Left ventricle myocardium superior (tissue), 1 donor: ENCODE measurements around the gene CHST15. TPM values are rescaled to one million over a fixed set of nuclear protein-coding genes. Genes with fewer than 3 reads are reported as not detected.

Source experiments
- ATAC-seq: fragments of 200-7000 bp; cut with Tn5 transposase; one replicate; pipeline ENCODE4 v1.9.1; 2020; ENCODE audit warnings: mild to moderate bottlenecking, moderate library complexity
- DNase-seq: peaks from one replicate; pipeline ENCODE4 v3.0.0-alpha.2; 2020
- intact Hi-C: fragments of 100-400 bp; cut with micrococcal nuclease; formaldehyde crosslinking; loops from one replicate; pipeline ENCODE4 v1.11.0; 2022
- total RNA-seq: library from RNA; stranded (reverse); fragmentation: NEBNext Ultra II Directional; extraction: Animal tissue kit (Norgen Biotek cat#: 25700); gene quantifications from one replicate; pipeline ENCODE4 v1.2.1, GENCODE V29; 2021
- donor health status: DM: no; HTN: yes; CAD: no; lungs with severe emphysema.

Gene CHST15
- total RNA-seq, 1 donor from 2014 or later: 4.0 TPM

DNA sequence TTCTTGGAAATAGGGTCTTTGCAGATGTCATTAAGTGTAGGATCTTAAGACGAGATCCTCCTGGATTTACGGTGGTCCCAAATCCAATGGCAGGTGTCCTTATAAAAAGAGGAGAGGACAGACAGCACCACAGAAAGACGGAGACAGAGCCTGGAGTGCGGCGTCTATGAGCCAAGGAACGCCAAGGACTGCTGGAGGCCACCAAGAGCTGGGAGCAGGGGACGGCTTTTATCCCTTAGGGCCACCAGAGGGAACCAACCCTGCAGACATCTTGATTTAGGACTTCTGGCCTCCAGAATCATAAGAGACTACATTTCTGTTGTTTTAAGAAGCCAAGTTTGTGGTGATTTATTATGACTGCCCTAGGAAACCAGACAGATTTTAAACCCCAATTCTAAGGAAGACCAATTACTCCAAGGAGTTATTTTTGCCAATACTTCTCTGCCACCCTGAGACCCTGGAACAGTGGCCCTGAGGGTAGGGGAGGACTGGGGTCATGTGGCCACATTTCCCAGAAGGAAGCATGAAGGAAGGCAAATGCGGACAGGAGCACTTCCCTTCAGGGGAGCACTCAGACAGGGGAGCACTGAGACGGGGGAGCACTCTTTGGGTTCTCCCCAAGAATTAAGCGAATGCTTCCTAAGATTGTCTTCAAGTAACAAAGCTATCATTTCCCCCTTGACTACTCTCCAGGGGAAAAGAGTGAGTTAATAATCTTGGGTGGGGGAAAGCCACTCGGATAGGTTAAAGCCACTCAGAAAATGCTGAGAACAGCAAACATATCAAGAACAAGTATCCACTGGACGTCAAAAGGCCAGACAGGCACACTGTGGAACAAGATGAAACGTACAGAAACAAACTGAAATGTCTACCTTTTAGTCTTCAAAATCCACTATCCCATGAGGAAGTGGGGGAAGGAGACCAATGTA, 67.5 kb downstream of the CHST15 start:
- intact Hi-C loops: no loop called here
- DNase-seq: peak; percentile 2
- no peak for ATAC-seq

DNA sequence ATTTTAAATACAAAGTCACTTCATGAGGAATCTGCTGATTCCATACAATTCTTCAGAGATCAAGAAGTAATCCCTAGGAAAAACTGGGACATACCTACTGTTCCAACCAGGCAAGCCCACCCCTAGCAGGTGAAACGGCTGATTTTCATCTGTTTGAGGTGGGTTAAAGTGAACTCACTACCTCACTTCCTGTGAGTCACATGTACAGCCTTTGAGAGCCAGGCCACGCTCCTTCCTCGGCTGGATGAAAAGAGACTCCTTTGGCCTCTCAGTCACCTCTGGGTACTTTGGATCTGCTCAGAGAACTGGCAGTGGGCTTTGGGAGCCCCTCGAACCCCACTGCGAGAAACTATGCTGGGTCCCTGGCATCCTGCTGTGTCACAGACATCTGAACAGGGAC, 68.2 kb downstream of the CHST15 start:
- ATAC-seq (no peak), DNase-seq (no peak)
- intact Hi-C loops: no loop called here

DNA sequence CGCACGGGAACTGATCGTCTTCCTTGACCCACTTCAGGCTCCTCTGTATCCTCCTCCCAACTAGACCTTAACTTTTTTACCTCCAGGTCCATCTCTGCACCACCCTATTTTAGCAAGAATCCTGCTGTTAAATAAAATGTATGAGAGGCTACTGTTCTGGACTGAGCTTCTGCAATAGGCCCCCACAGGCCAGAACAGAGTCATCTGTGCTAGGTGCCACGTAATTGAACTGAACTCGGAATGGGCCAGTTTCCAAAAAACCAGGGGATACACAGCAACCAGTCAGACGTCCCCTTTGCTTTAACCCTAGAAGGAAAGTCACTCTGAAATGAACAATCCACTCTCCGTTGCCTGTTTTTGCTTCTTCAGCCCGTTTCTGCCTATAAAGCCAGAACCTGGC, 71.3 kb downstream of the CHST15 start:
- DNase-seq: no peak
- no peak for ATAC-seq
- intact Hi-C loops: no loop called here

DNA sequence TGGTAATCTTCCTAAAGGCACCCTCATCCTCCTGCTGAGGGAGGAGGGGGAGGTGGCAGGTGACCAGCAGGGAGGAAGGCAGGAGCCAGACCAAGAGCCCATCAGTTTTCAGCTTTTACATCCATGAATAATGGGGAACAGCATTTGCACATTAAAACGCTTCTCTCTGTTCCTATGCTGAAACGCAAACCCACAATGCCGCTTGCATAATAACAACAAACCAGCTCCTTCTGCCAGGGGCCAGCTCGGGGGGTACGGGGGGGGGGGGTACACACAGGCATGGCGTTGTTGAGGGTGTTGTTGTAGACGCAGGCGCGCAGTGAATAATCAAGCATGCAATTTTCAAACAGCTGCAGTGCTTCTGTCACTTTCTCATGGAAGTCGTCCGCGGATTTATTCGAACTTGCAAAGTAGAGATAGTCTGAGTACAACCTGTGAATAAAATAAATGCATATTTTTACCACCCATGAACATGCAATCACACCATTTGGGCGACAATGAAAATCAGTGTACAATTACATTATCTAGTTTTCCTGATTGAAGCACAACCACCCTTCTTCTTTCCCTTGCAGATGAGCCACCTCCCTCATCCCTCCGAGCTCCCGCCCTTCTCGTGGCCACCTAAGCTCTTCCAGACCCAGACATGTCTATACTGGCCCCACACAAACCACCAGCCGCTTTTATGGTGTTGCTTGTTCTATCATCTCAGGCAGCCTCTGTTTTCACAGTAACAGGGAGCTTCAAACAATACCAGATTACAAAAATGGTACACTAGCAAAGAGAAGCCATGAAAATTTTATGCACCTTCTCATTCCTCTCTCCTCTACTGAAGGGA, 72.2 kb downstream of the CHST15 start:
- intact Hi-C loops: no loop called here
- DNase-seq (no peak), ATAC-seq (no peak)

DNA sequence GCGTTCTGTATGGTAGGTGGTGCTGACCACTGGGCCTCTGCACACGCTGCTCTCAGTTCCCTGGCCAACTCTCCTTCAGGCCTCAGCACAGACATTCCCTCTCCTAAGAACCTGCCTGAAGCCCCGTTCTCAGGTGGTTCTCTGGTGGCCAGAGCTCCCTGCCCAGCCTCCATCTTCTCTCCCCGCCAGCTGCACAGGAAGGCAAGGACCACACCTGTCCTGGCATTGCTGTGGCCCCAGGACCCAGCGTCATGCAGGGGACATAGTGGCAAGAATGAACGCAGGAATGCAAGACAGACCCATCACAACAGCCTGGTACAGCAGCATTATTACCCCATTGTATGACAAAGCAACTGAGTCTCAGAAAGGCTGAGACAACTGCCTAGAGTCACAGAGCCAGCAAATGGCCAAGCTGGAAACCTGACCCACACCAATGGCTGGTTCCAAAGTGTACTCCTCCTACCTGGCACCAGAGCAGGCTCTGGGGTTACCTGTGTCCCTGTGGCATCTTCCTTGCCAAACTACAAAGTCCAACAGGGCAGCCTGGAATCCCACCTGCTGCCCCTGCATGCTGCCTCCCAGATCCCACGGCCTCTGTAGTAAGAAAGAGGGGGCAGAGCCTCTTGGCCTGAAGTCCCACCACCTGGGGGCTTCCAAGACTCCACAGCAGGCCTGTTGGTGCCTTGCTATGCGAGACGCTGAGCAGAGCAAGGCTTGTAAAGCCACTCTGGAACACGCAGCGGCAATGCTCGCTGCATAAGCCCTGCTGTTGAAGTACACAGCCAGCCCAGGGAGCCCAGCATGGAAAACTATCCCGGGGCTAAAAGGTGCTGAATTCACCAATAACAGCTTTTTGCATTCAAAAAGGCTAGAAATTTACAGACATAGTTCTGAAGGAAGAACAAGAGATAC, 73.3 kb downstream of the CHST15 start:
- ATAC-seq (no peak), DNase-seq (peak; percentile 10)
- intact Hi-C loops: no loop called here

DNA sequence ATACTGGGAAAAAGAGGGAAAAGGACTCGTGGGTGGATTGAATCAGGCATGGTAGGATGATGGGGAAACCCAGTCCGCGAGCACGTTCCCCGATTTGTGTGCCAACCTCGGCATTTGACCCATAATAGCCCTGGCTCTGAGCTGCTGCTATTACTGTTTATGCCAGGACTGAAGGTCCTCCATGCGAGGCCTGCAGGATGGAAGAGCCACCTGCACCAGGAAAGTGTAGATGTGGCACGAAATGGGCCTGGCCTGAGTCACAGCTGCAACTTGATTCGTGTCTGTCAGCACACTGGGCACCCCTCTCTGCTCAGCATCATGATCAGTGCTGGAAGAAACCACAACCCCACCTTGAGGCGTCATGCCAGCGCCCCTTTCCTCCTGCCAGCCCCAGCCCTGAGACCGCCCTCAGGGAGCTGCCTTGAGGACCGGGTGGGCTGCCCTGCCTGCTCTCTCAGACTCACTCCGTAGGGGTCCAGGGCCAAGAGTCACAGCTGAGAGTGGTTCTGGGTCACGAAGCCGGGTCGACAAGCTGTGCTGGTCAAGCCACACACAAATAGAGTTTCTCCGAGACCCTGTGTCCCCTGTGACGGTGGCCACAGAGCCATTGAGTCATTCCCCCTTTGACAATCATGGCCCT, 74.4 kb downstream of the CHST15 start:
- peak; percentile 23 for DNase-seq
- no peak for ATAC-seq
- intact Hi-C loops: no loop called here

DNA sequence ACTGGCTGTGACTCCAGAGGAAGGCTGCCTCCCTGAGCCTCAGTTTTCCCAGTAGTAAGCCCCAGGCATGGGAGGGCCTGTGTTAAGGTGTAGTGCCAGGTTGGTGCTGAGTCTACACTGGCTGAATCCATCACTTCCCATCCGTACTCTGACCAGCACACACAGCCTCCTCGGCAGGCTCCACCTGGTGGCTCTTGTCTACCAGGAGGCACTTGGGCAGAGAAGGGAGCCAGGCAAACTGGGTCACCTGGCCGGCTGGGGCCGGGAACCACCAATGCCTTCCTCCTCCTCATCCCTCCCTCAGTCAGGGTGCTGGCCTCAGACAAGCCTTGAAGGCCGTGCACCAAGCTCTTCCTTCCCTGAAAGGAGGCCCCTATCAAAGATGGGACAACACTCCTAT, 75.7 kb downstream of the CHST15 start:
- intact Hi-C loops: no loop called here
- DNase-seq: peak; percentile 2
- no peak for ATAC-seq

DNA sequence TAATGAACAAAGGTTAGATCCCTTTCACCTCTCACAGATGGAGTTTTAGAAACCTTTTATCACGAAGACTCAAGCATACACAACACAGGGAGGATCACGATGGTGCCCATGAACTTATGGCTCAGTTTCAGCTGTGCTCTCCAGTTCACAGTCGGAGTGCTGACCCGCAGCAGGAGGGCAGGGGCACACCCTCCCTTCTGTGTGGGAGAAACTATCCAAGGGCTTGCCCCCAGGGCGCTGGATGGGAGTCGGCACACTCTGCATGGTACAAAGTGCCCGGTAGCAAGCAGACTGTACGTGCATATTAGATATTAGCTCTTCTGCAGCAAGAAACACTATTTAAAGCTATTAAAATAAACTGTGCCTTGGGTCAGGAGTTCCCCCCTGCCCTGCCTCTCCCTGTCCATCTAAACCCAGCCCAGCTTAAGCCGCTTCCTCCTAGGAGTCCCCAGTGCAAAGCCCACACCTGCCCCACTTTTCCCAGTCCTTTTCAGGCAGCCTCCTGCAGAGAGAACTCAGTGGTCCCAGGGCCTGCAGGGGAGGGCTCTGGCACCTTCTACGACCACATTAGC, 76.5 kb downstream of the CHST15 start:
- DNase-seq: peak; percentile 11

DNA sequence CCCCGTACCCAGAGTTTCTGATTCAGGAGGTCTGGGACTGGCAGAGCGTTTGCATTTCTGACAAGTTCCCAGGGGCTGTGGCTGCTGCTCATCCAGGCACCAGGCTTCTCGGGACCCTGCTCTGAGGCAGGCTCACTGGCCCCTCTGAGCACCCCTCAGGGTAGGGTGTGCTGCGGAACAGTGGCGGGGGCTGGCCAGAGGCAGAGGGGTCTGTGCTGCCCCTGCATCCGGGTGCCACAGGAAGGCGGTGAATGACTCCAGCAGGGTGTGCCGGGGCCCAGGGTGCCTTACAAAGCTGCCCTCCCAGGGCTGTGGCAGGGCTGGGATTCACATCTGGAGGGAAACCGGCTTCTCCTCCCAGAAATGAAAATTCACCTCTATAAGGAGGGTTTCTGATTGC, 77.4 kb downstream of the CHST15 start:
- no peak for ATAC-seq
- intact Hi-C loops: no loop called here
- no peak for DNase-seq

More for the DNA sequence above, 76.5 kb downstream of the CHST15 start:
- intact Hi-C loops: no loop called here
- ATAC-seq: no peak

DNA sequence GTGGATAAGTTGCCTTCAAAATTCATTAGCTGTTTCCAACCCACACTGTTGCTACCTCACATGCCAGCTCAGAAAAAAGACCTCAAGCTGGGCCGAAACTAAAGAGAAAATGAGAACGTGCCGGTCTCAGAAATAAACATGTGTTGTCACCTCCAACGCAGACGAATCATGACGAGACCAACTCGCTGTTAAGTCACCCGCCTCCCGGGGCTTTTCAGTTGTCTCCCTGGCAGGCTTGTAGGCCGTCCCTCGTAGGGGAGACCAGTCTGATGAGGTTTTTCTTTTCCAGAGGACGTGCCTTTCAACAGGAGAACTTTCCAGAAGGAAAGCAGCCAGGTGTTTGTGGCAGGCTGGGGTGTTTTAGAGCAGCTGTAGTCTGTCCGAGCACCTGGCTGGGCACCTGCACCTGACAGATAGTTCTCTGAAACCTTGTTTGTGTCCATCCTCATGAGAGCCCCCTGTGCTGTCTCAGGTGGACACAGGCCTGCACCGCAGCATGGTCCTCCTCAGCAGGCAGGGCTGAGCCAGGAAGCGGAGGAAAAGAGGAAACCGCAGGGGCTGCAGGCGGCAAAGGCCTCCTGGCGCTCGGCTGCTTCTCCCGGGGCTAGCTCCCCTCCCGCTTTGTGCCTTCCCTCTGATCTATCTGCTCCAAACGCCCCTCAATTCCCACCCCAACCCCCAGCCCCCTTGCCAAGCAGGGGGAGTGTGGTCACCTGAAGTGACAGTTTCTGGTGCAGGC, 78.8 kb downstream of the CHST15 start:
- ATAC-seq (no peak), DNase-seq (peak; percentile 12)
- intact Hi-C loops: no loop called here

DNA sequence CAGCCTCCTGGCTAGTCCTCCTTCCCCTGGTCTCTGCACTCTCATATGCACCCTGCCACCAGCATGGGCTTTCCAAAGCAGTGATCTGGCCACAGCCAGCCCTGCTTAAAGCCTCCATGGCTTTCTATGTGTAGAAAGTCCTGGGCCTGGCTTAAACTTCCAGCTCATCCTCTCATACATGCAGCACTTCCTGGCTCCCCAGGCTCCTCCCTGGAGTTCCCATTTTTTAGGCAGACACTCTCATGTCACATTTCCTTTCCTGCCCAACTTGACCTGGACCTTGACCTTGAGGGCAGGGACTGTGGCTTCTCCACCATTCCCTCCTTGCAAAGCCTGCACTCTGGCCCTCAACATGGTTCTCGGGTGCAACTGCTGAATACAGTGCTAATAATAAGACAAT, 79.5 kb downstream of the CHST15 start:
- ATAC-seq (no peak), DNase-seq (peak; percentile 7)
- intact Hi-C loops: no loop called here

DNA sequence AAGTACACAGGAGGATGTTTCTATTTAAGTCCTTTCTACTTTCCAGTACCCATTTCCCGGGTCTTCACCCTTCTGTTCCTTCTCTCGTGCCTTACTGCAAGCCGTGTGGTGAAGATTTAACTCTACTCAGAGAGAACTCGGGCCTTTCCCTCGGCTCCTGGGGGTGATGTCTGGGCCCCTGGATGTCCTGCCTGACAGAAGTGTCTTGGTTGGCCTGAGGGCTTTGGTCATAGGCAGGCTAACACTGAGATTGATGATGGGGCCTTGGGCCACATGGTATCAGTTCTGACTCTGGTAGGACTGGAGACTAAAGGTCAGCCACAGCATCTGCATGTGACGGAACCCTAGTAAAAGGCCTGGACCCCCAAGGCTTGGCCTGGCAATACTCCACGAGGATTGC, 80.4 kb downstream of the CHST15 start:
- ATAC-seq (no peak), DNase-seq (peak; percentile 3)
- intact Hi-C loops: no loop called here

DNA sequence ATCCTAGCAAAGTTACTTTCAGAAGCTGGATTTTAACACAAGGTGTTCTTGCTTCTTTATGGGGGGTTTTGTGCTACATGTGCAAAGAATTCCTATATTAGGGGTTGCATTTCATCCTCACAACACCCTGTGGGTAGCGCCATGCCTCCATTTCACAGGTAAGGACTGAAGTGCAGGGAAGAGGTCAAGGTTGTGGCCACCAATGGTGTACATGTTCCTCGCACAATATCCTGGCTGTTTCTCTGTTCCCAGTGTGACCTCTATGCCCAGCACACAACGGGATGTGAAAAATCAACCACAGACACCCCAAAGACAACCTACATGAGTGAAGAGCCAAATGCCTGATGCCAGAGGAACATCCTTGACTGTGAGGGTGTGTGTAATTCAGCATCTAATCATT, 80.8 kb downstream of the CHST15 start:
- DNase-seq (no peak), ATAC-seq (no peak)
- intact Hi-C loops: no loop called here

DNA sequence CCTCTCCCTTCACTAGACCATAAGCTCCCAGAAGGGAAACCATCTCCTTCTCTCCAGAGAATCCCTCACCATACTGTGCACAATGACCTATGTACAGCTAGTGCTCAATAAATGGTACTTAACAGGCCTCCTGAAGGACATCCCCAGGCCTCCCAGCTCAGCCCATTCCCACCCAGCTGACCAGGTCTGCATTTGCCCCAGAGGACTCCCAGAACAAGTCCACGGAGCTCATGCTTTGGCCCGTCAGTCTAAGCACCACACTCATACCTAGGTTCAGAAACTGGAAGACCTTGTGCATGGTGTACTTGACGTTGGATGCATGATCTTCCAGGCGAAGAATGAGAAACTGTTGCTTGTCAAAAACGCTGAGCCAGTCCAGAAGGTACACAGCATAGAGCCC, 81.3 kb downstream of the CHST15 start:
- intact Hi-C loops: no loop called here
- no peak for DNase-seq
- ATAC-seq: no peak

DNA sequence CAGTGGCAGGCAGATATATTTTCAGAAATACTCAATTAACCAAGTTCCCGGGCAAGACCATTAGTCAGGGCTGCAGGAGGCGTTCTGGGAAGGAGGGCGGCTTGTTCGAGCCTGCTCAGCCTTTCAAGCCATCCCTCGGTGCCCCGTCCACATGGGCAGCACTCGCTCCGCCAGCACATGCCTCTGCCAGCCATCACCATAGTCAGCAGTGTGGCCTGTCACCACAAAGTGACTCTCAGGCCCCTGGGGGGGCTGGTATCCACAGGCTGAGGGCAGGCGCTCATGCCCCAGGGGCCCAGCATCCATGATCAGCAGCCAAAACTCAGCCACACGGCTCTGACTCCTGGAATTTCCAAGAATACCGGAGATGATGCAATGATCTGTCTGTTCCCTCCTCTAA, 81.9 kb downstream of the CHST15 start:
- no peak for DNase-seq
- intact Hi-C loops: no loop called here
- ATAC-seq: no peak

DNA sequence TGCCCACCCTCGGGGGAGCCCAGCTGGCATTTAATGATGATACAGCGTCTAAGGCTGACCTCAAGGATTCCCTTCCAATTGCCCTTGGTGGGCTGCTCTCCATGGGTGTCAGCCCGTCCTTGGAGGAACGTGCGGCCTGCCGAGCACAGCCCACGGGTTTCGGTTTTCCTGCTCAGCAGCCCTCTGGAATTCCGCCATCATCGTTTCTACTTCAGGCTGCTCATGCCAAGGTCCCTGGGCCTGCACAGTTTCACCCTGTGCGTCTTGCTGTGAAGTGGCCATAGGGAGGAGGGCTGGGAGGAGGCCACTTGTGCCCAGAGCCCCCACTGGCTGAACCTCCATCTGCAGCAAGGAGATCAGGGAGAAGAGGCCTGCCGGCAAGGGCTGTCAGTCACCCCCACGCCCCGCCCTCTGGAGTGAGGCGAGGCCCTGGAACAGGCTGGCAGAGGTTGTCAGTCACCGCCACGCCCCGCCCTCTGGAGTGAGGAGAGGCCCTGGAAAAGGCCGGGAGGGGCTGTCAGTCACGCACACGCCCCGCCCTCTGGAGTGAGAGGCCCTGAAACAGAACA, 82.8 kb downstream of the CHST15 start:
- ATAC-seq: no peak
- intact Hi-C loops: no loop called here
- no peak for DNase-seq

DNA sequence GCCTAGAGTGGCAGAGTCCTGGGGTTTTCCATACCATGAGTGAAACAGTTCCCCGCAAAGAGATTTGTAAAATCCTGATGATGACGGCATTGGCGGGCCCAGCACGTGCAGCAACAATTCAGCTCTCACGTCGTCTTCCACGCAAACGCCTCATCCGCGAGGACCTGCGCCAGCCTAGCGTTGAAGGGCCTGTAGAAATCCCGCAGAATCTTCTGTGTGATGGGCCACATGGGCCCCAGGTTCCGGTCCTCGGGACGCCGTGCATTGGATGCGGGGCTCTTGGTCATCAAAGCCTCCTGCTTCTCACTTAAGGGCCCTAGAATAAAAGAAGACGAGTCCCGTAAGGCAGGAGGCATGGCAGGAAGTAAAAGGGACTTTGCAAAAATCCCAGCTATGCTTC, 83.4 kb downstream of the CHST15 start:
- intact Hi-C loops: no loop called here
- DNase-seq (no peak), ATAC-seq (no peak)
